Liver (tissue), 9 donors: ENCODE data around the gene NEK10. TPM values are rescaled to one million over a fixed set of nuclear protein-coding genes. Genes with fewer than 3 reads are reported as not detected.

ENCODE experiments used
- DNase-seq: peaks from one replicate; pipeline ENCODE4 v3.0.0-alpha.2; 2017; ENCODE audit warnings: low spot score
- H3K27ac ChIP-seq, 2 donors: one replicate each; pipeline ENCODE4 v1.7.0; 2013; ENCODE audit warnings: inconsistent platforms in 2 of 2, low read length in 2 of 2, control low read depth in 1 of 2, low read depth in 1 of 2, mild to moderate bottlenecking in 1 of 2
- H3K27me3 ChIP-seq, 4 donors: one replicate each; pipeline versions ENCODE4 v1.6.1 to v1.7.0; 2013; ENCODE audit warnings: low read length in 3 of 4, inconsistent platforms in 1 of 4, mild to moderate bottlenecking in 1 of 4, moderate library complexity in 1 of 4; ENCODE audit not compliant: control insufficient read depth in 4 of 4, insufficient read depth in 4 of 4
- H3K36me3 ChIP-seq, 4 donors: one replicate each; pipeline versions ENCODE4 v1.6.1 to v1.7.0; 2013; ENCODE audit warnings: low read length in 3 of 4, mild to moderate bottlenecking in 3 of 4, low read depth in 1 of 4, moderate library complexity in 1 of 4; ENCODE audit not compliant: control insufficient read depth in 4 of 4, insufficient read depth in 3 of 4
- H3K4me1 ChIP-seq, 4 donors: one replicate each; pipeline versions ENCODE4 v1.6.1 to v1.7.0; 2013; ENCODE audit warnings: low read length in 3 of 4, mild to moderate bottlenecking in 3 of 4, moderate library complexity in 1 of 4; ENCODE audit not compliant: control insufficient read depth in 4 of 4, insufficient read depth in 4 of 4
- H3K4me3 ChIP-seq, 3 donors: one replicate each; pipeline versions ENCODE4 v1.6.1 to v1.7.0; 2013; ENCODE audit warnings: low read length in 3 of 3, control low read depth in 1 of 3, low read depth in 1 of 3, mild to moderate bottlenecking in 1 of 3
- H3K9ac ChIP-seq, 2 donors: one replicate each; pipeline ENCODE4 v1.7.0; 2013; ENCODE audit warnings: low read length in 2 of 2, mild to moderate bottlenecking in 2 of 2, moderate library complexity in 2 of 2, control low read depth in 1 of 2, low read depth in 1 of 2
- H3K9me3 ChIP-seq, 4 donors: one replicate each; pipeline versions ENCODE4 v1.6.1 to v1.7.0; 2013; ENCODE audit warnings: low read length in 3 of 4; ENCODE audit not compliant: control insufficient read depth in 4 of 4
- EGR1 ChIP-seq, 2 donors: IDR thresholded peaks; 2 replicates each; pipeline ENCODE4 v1.6.1; 2016 to 2018; ENCODE audit warnings: antibody characterized with exemption in 2 of 2, low read depth in 2 of 2
- FOXA1 ChIP-seq: IDR thresholded peaks from 2 replicates; pipeline ENCODE4 v1.6.1; 2016; ENCODE audit warnings: antibody characterized with exemption
- FOXA2 ChIP-seq: IDR thresholded peaks from 2 replicates; pipeline ENCODE4 v1.6.1; 2016; ENCODE audit warnings: antibody characterized with exemption
- GABPA ChIP-seq, 2 donors: IDR thresholded peaks in 1 of 2; conservative IDR thresholded peaks in 1 of 2; 2 replicates each; pipeline ENCODE4 v1.6.1; 2016; ENCODE audit warnings: antibody characterized with exemption in 2 of 2, mild to moderate bottlenecking in 1 of 2, moderate library complexity in 1 of 2
- HNF4G ChIP-seq: IDR thresholded peaks from 2 replicates; pipeline ENCODE4 v1.6.1; 2016; ENCODE audit warnings: antibody characterized with exemption
- JUND ChIP-seq, 2 donors: IDR thresholded peaks; 2 replicates each; pipeline ENCODE4 v1.6.1; 2016; ENCODE audit warnings: antibody characterized with exemption in 2 of 2
- NR2F2 ChIP-seq: IDR thresholded peaks from 2 replicates; pipeline ENCODE4 v1.6.1; 2016; ENCODE audit warnings: antibody characterized with exemption
- RAD21 ChIP-seq, 2 donors: IDR thresholded peaks; 2 replicates each; pipeline ENCODE4 v1.6.1; 2016; ENCODE audit warnings: antibody characterized with exemption in 2 of 2, mild to moderate bottlenecking in 2 of 2
- RXRA ChIP-seq, 2 donors: IDR thresholded peaks; 2 replicates each; pipeline ENCODE4 v1.6.1; 2017 to 2018; ENCODE audit warnings: antibody characterized with exemption in 2 of 2, mild to moderate bottlenecking in 1 of 2
- SP1 ChIP-seq: IDR thresholded peaks from 2 replicates; pipeline ENCODE4 v1.6.1; 2018; ENCODE audit warnings: antibody characterized with exemption, mild to moderate bottlenecking
- WGBS: extraction: QIAGEN DNeasy Blood & Tissue Kit; methylation state at CpG from one replicate; pipeline ENCODE4 v1.1.7; 2013; 5-methylcytosine and 5-hydroxymethylcytosine counted together
- polyA plus RNA-seq, 2 donors: library from polyadenylated mRNA; stranded (reverse) in 1 of 2; unstranded in 1 of 2; fragments of 200-250 nt in 1 of 2; fragments of >200 nt in 1 of 2; fragmentation: Nextera tagmentation in 1 of 2; extraction: Ambion mirVana in 1 of 2; gene quantifications; one replicate each; pipeline versions ENCODE4 v1.2.1 to v1.2.3, GENCODE V29; 2013 to 2015
- total RNA-seq, 2 donors: library from RNA; depleted of rRNA; stranded (reverse); fragments of >200 nt; gene quantifications; one replicate each; pipeline ENCODE4 v1.2.3, GENCODE V29; 2014
- TF ChIP-seq, protein P1 (sequence below): fragments of 150-350 bp; IDR thresholded peaks from 2 replicates; pipeline ENCODE4 v1.5.1; 2017; ENCODE audit warnings: improper control_type of control experiment, low read depth, low read length; ENCODE audit not compliant: missing input control
- TF ChIP-seq, protein P2 (sequence below): IDR thresholded peaks from 2 replicates; pipeline ENCODE4 v1.6.1; 2016; ENCODE audit warnings: antibody characterized with exemption
- TF ChIP-seq, protein P3 (sequence below): IDR thresholded peaks from 2 replicates; pipeline ENCODE4 v1.6.1; 2016; ENCODE audit warnings: antibody characterized with exemption, mild to moderate bottlenecking
- TF ChIP-seq, protein P4 (sequence below): IDR thresholded peaks from 2 replicates; pipeline ENCODE4 v1.6.1; 2016; ENCODE audit warnings: antibody characterized with exemption
- donor health status: healthy.
- donor health status: healthy.
- donor health status: healthy.
- donor health status: healthy.
- donor health status: healthy.

The NEK10 gene
- total and polyA plus RNA-seq, 4 donors: 0.23 to 2.1 (median 0.70) TPM; not detected in 1

DNA sequence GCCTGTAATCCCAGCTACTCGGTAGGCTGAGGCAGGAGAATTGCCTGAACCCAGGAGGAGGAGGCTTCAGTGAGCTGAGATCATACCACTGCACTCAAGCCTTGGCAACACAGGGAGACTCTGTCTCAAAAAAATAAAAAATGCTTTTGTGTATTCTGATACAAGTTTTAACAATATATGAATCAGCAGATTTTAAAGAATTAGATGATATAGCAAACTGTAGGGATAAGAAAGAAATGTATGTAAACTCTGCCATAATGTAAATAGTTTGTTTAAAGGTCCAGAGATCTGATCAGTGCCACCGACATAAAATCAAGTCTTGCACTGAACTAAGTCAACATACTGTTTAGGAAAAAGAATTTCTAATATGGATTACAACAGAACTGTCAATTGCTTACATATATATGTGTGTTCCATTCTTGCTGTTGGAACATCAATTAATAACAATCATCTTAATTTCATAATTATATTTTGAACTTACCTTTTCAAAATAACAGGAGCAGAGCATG lies 208.3 kb downstream of the NEK10 start (continued):
- TF ChIP-seq, protein P1, sequence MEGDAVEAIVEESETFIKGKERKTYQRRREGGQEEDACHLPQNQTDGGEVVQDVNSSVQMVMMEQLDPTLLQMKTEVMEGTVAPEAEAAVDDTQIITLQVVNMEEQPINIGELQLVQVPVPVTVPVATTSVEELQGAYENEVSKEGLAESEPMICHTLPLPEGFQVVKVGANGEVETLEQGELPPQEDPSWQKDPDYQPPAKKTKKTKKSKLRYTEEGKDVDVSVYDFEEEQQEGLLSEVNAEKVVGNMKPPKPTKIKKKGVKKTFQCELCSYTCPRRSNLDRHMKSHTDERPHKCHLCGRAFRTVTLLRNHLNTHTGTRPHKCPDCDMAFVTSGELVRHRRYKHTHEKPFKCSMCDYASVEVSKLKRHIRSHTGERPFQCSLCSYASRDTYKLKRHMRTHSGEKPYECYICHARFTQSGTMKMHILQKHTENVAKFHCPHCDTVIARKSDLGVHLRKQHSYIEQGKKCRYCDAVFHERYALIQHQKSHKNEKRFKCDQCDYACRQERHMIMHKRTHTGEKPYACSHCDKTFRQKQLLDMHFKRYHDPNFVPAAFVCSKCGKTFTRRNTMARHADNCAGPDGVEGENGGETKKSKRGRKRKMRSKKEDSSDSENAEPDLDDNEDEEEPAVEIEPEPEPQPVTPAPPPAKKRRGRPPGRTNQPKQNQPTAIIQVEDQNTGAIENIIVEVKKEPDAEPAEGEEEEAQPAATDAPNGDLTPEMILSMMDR: no peak
- TF ChIP-seq GABPA (IDR thresholded peaks at IDR 0.05 in 1 of 2, conservative IDR thresholded peaks at IDR 0.05 in 1 of 2) (no peak), NR2F2 (no peak)

DNA sequence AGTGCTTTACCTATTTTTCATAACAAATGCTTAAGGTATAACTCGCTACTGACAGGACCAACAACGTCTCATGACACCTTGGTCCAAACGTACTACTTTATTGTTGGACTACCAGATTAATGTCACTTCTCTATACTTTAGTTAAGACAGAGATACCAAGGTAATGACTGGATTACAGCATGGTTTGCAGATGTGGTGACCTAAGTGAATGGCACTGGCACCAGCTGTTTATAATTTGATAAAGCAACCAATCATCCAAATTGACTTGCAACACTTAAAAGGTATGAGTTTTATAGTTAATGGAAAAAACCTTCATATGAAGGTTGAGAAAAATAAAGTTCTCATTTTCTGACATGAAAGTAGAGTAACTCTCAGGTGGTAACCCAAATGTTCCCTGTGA lies 209.0 kb downstream of the NEK10 start:
- WGBS: 95% methylated on average over 3 of the region's 3 CpGs
- Histone ChIP-seq H3K36me3 (no peaks in the 10 kb centered on the region), H3K9ac (no peak overlapping the region), H3K9me3 (no peaks in the 10 kb centered on the region), H3K27me3 (no peaks in the 10 kb centered on the region), H3K4me3 (no peak overlapping the region), H3K27ac (no peak overlapping the region), H3K4me1 (peaks cover 0 to 2% (median 0%) of the 10 kb centered on the region in 4 donors)
- no peak for DNase-seq
- TF ChIP-seq, protein P1: no peak
- no peak for TF ChIP-seq FOXA1
- no peak for TF ChIP-seq GABPA (IDR thresholded peaks at IDR 0.05 in 1 of 2, conservative IDR thresholded peaks at IDR 0.05 in 1 of 2)
- TF ChIP-seq, protein P2, sequence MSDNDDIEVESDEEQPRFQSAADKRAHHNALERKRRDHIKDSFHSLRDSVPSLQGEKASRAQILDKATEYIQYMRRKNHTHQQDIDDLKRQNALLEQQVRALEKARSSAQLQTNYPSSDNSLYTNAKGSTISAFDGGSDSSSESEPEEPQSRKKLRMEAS: no peak
- no peak for TF ChIP-seq HNF4G
- no peak for TF ChIP-seq FOXA2
- TF ChIP-seq, protein P3, sequence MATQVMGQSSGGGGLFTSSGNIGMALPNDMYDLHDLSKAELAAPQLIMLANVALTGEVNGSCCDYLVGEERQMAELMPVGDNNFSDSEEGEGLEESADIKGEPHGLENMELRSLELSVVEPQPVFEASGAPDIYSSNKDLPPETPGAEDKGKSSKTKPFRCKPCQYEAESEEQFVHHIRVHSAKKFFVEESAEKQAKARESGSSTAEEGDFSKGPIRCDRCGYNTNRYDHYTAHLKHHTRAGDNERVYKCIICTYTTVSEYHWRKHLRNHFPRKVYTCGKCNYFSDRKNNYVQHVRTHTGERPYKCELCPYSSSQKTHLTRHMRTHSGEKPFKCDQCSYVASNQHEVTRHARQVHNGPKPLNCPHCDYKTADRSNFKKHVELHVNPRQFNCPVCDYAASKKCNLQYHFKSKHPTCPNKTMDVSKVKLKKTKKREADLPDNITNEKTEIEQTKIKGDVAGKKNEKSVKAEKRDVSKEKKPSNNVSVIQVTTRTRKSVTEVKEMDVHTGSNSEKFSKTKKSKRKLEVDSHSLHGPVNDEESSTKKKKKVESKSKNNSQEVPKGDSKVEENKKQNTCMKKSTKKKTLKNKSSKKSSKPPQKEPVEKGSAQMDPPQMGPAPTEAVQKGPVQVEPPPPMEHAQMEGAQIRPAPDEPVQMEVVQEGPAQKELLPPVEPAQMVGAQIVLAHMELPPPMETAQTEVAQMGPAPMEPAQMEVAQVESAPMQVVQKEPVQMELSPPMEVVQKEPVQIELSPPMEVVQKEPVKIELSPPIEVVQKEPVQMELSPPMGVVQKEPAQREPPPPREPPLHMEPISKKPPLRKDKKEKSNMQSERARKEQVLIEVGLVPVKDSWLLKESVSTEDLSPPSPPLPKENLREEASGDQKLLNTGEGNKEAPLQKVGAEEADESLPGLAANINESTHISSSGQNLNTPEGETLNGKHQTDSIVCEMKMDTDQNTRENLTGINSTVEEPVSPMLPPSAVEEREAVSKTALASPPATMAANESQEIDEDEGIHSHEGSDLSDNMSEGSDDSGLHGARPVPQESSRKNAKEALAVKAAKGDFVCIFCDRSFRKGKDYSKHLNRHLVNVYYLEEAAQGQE: no peak
- no peak for TF ChIP-seq EGR1 (IDR thresholded peaks at IDR 0.05; ENCODE audit: low read depth in 2 of 2)
- TF ChIP-seq, protein P4, sequence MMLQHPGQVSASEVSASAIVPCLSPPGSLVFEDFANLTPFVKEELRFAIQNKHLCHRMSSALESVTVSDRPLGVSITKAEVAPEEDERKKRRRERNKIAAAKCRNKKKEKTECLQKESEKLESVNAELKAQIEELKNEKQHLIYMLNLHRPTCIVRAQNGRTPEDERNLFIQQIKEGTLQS: no peak
- TF ChIP-seq RXRA (IDR thresholded peaks at IDR 0.05): no peak

DNA sequence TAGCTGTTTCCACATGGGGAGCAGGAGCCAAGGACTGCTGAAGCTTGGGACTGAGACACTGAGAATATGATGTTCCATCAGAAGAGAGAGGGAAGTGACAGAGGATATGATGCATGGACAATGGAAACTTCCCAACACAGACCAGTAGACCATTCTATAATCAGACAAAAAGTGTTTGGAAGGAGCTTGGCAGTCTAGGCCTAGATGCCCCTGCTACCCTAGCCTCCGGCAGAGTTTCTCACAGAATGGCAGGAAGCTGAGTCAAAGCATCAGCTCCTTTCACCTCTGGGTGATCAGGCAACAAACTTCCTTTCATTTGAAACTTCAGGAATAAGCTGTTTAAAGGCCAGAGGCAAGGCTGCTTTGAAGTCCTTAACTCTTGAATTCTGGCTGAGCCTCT lies 222.0 kb downstream of the NEK10 start:
- Histone ChIP-seq H3K27me3 (no peaks in the 10 kb centered on the region), H3K4me1 (no peaks in the 10 kb centered on the region), H3K27ac (no peak overlapping the region), H3K36me3 (no peaks in the 10 kb centered on the region), H3K9ac (no peak overlapping the region), H3K4me3 (no peak overlapping the region), H3K9me3 (no peaks in the 10 kb centered on the region)
- 83% methylated on average over 1 of the region's 1 CpG for WGBS
- no peak for DNase-seq
- TF ChIP-seq RXRA (IDR thresholded peaks at IDR 0.05) (no peak), RAD21 (IDR thresholded peaks at IDR 0.05) (no peak), NR2F2 (no peak), SP1 (no peak), JUND (IDR thresholded peaks at IDR 0.05) (no peak)
- TF ChIP-seq, protein P3: no peak
